ENCODE measurements around the gene CPED1.
"Not testable (repeated sequence)": the region's sequence is repeated elsewhere in the genome, so short reads cannot be mapped to it uniquely, and the experiment has no call there.

GRCh38 chr7:121315170-121315569 lies 326.7 kb downstream of the CPED1 start:
- not testable (repeated sequence) for TF ChIP-seq CTCF (conservative IDR thresholded peaks at IDR 0.05; ENCODE audit: low read length); EZH2phosphoT487 (IDR thresholded peaks at IDR 0.05; ENCODE audit: borderline replicate concordance, low read depth, low read length)

All from OCI-LY7 (cell line).